HG02571 (cell line): ENCODE measurements around the gene FGGY.

Source experiments
- ATAC-seq: cut with Tn5 transposase; IDR thresholded peaks from one replicate; pipeline ENCODE4 v1.9.1; 2021; ENCODE audit warnings: mild to moderate bottlenecking, moderate library complexity; ENCODE audit not compliant: unreplicated experiment

The FGGY gene

GRCh38 chr1:59788825-59789224 is 491.9 kb downstream of the FGGY start:
- no peak for ATAC-seq

DNA sequence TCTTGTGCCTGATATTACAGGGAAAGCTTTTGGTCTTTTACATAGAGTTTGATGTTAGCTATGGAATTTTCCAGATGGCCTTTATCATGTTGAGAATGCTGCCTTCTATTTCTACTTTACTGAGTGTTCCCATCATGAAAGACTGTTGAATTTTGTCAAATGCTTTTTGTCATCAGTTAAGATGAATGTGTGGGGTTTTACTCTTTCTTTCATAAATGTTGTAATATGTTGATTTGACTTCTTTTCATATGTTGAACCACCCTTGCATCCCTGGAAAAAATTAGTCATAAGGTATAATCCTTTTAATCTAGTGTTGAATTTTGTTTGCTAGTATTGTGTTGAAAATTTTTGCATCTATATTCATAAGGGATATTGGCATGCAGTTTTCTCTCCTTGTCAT is 501.7 kb downstream of the FGGY start:
- ATAC-seq, result no peak

GRCh38 chr1:59803458-59804038 is 506.7 kb downstream of the FGGY start:
- ATAC-seq, result no peak

DNA sequence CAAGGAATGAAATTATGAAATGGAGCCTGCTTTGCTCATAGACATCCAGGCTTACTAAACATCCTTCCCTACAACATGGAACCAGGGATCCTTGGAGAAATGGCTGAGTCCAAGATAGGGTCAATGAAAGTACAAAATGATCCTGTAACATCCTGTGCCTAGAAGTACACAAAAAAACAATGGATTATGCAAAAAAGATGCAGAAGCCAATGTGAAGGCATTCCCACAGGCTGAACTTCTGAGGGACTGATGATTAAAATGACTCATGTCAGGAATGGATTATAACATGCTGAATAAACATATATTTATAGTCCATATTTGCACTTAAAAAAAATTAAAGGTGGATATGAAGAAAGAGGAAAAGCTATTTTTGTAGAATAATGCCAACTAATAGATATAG is 507.4 kb downstream of the FGGY start:
- ATAC-seq, result no peak

DNA sequence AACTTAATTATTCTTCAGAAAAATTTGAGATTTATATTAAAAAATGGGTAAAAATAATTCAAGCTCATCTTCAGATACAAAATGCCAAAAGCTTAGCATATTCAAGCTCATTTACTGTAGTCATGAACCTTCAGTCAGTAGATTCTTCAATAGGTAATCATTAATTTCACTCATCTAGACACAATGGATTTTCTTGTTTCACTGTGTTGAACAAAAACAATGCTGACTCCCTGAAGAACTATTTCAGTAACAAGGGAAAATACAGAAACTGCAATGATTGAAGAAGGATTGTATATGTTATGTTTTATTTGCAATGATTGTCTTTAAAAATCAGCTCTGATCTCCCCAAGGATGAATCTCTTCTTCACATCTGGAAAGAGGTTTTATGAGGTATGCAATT is 508.7 kb downstream of the FGGY start:
- no peak for ATAC-seq
